GM12878 (cell line): ENCODE data around the gene TIMP4. TPM values are rescaled to one million over a fixed set of nuclear protein-coding genes. Genes with fewer than 3 reads are reported as not detected.

Experiments
- ATAC-seq: fragments of 200-7000 bp; cut with Tn5 transposase; 3 replicates; pipeline ENCODE4 v1.9.1; 2020; ENCODE audit warnings: mild to moderate bottlenecking, moderate library complexity
- BruUV-seq: library from RNA; stranded (reverse); fragments of 400-500 nt; replicated peaks from 2 replicates; lab custom pipeline; 2021; lab: Mats Ljungman, UMichigan
- CTCF ChIA-PET: fragments of 300-600 bp; sonication (Branson Sonifier 250); formaldehyde crosslinking; extraction: SDS; loops from one replicate; lab custom pipeline; 2021; ENCODE audit warnings: inconsistent platforms; lab: Yijun Ruan, JAX
- POLR2A ChIA-PET: fragments of 350-600 bp; formaldehyde crosslinking; extraction: SDS; loops from one replicate; lab custom pipeline; 2021; ENCODE audit warnings: inconsistent platforms; lab: Charles Lee
- RAD21 ChIA-PET: fragments of 300-600 bp; sonication (Branson Sonifier 250); formaldehyde crosslinking; loops from one replicate; lab custom pipeline; 2023; ENCODE audit warnings: antibody characterized with exemption; ENCODE audit not compliant: unreplicated experiment; lab: Charles Lee
- SMC1A ChIA-PET: fragments of 300-600 bp; sonication (Branson Sonifier 250); formaldehyde crosslinking; loops from one replicate; lab custom pipeline; 2023; ENCODE audit not compliant: unreplicated experiment, uncharacterized antibody; lab: Charles Lee
- DNase-seq: peaks from one replicate; pipeline ENCODE4 v3.0.0-alpha.2; 2011; ENCODE audit warnings: low read depth, low spot score
- FAIRE-seq: peaks from 3 replicates; lab custom pipeline; 2011; peaks lifted over from hg19 to GRCh38; lab: Jason Lieb, UNC
- H2AFZ ChIP-seq: 2 replicates; pipeline ENCODE4 v1.6.0; 2011; ENCODE audit warnings: low read depth, low read length, control low read depth; ENCODE audit not compliant: control insufficient read depth
- H3K27ac ChIP-seq: 2 replicates; pipeline ENCODE4 v1.5.1; 2011; ENCODE audit warnings: control low read depth; ENCODE audit not compliant: control insufficient read depth, insufficient read depth
- H3K27me3 ChIP-seq, 2 experiments: replicated peaks in 1 of 2; 2 replicates each; pipeline versions ENCODE4 v1.6.0 to v1.6.1; 2011; ENCODE audit warnings: low read length in 1 of 2; ENCODE audit not compliant: control insufficient read depth in 2 of 2, insufficient read depth in 2 of 2
- H3K36me3 ChIP-seq, 2 experiments: 2 replicates each; pipeline ENCODE4 v1.5.1; 2011; ENCODE audit warnings: low read length in 1 of 2; ENCODE audit not compliant: control insufficient read depth in 2 of 2, insufficient read depth in 2 of 2
- H3K4me1 ChIP-seq: 2 replicates; pipeline ENCODE4 v1.6.1; 2011; ENCODE audit warnings: mild to moderate bottlenecking, low read length, moderate library complexity, mixed read lengths; ENCODE audit not compliant: control insufficient read depth, insufficient read depth
- H3K4me2 ChIP-seq: 2 replicates; pipeline ENCODE4 v1.6.0; 2011; ENCODE audit warnings: control low read depth; ENCODE audit not compliant: control insufficient read depth, insufficient read depth
- H3K4me3 ChIP-seq: fragments of 200-600 bp; sonication (generic); 2 replicates; pipeline ENCODE4 v1.5.1; 2016
- H3K79me2 ChIP-seq: 2 replicates; pipeline ENCODE4 v1.6.0; 2011; ENCODE audit warnings: low read length; ENCODE audit not compliant: control insufficient read depth, insufficient read depth
- H3K9ac ChIP-seq: 2 replicates; pipeline ENCODE4 v1.8.0; 2011; ENCODE audit warnings: low read length, control low read depth, mixed read lengths; ENCODE audit not compliant: control insufficient read depth, insufficient read depth
- H3K9me3 ChIP-seq: replicated peaks from 3 replicates; pipeline ENCODE4 v1.5.1; 2011; ENCODE audit warnings: mild to moderate bottlenecking, low read length; ENCODE audit not compliant: control insufficient read depth, insufficient read depth
- H4K20me1 ChIP-seq: 2 replicates; pipeline ENCODE4 v1.6.0; 2011; ENCODE audit not compliant: control insufficient read depth, insufficient read depth
- ASH2L ChIP-seq: fragments of 300-600, 200-600 bp; sonication (generic); IDR thresholded peaks from 2 replicates; pipeline ENCODE4 v1.6.1; 2017; ENCODE audit warnings: low read depth, mild to moderate bottlenecking, borderline replicate concordance
- CBX5 ChIP-seq: sonication (generic); IDR thresholded peaks from 2 replicates; pipeline ENCODE4 v1.6.1; 2016; ENCODE audit warnings: low read depth, moderate library complexity, mild to moderate bottlenecking, inconsistent platforms
- DPF2 ChIP-seq: fragments of 450-650 bp; IDR thresholded peaks from 2 replicates; pipeline ENCODE4 v1.6.1; 2017; ENCODE audit warnings: mild to moderate bottlenecking
- HCFC1 ChIP-seq: fragments of 150-350 bp; IDR thresholded peaks from 2 replicates; pipeline ENCODE4 v1.6.1; 2014; ENCODE audit warnings: low read length
- HDAC2 ChIP-seq: fragments of 200-600 bp; sonication (generic); IDR thresholded peaks from 2 replicates; pipeline ENCODE4 v1.6.1; 2017
- HDGF ChIP-seq: fragments of 450-650 bp; IDR thresholded peaks from 2 replicates; pipeline ENCODE4 v1.6.1; 2016; ENCODE audit warnings: antibody characterized with exemption
- MXI1 ChIP-seq: fragments of 150-350 bp; IDR thresholded peaks from 2 replicates; pipeline ENCODE4 v1.6.1; 2011; ENCODE audit warnings: low read depth, mild to moderate bottlenecking, inconsistent platforms, low read length, improper control_type of control experiment
- NFXL1 ChIP-seq: fragments of 450-650 bp; IDR thresholded peaks from 2 replicates; pipeline ENCODE4 v1.6.1; 2017; ENCODE audit warnings: antibody characterized with exemption, mild to moderate bottlenecking, borderline replicate concordance
- NRF1 ChIP-seq: conservative IDR thresholded peaks from 2 replicates; pipeline ENCODE4 v1.6.1; 2011; ENCODE audit warnings: mild to moderate bottlenecking, low read depth, low read length, improper control_type of control experiment
- RFX5 ChIP-seq: IDR thresholded peaks from 2 replicates; pipeline ENCODE4 v1.6.1; 2011; ENCODE audit warnings: low read depth, low read length, improper control_type of control experiment
- TARDBP ChIP-seq: IDR thresholded peaks from 2 replicates; pipeline ENCODE4 v1.6.1; 2016; ENCODE audit warnings: borderline replicate concordance
- WGBS: methylation state at CpG from one replicate; pipeline ENCODE4 v1.1.6; 2016; ENCODE audit warnings: low lambda C conversion rate; ENCODE audit not compliant: insufficient replicate concordance, insufficient coverage; ENCODE audit errors: missing lambda C conversion rate; 5-methylcytosine and 5-hydroxymethylcytosine counted together
- in situ Hi-C: fragments of 300-500 bp; cut with MboI; formaldehyde crosslinking; loops from 9 replicates; pipeline ENCODE4 v1.14.3; 2018; ENCODE audit warnings: mixed read lengths
- intact Hi-C: fragments of 100-400 bp; cut with micrococcal nuclease; formaldehyde crosslinking; loops from one replicate; pipeline ENCODE4 v1.14.2; 2022; ENCODE audit not compliant: unreplicated experiment
- polyA plus RNA-seq, 11 experiments: library from polyadenylated mRNA; depleted of rRNA in 4 of 11; unstranded in 6 of 11; stranded (reverse) in 5 of 11; fragments of >200 nt; fragmentation: Nextera tagmentation in 4 of 11; fragmentation: Illumina TruSeq in 1 of 11; extraction: Ambion mirVana in 4 of 11; extraction: Trizol in 1 of 11; gene quantifications; 1 replicate in 1 of 11; 2 replicates in 10 of 11; pipeline versions ENCODE4 v1.2.1 to v1.2.3, GENCODE V29; 2011 to 2016; ENCODE audit warnings: inconsistent platforms in 2 of 11, missing spikeins in 2 of 11, low read depth in 1 of 11
- total RNA-seq, 4 experiments: library from RNA; depleted of rRNA in 3 of 4; stranded (reverse); fragments of >200 nt in 3 of 4; fragmentation: Illumina TruSeq in 1 of 4; extraction: Trizol in 1 of 4; gene quantifications; 2 replicates each; pipeline versions ENCODE4 v1.2.1 to v1.2.3, GENCODE V29; 2013 to 2021
- TF ChIP-seq, protein P1 (sequence below): fragments of 450-650 bp; IDR thresholded peaks from 2 replicates; pipeline ENCODE4 v1.6.1; 2016; ENCODE audit warnings: mild to moderate bottlenecking
- TF ChIP-seq, protein P2 (sequence below): IDR thresholded peaks from 2 replicates; pipeline ENCODE4 v1.6.1; 2011; ENCODE audit warnings: low read depth, low read length, improper control_type of control experiment, borderline replicate concordance
- TF ChIP-seq, protein P3 (sequence below): fragments of 450-650 bp; formaldehyde crosslinking; IDR thresholded peaks from 2 replicates; pipeline ENCODE4 v1.4.0; 2022; ENCODE audit warnings: mild to moderate bottlenecking, moderate library complexity

TIMP4 gene
- total and polyA plus RNA-seq, 10 of the 15 experiments (the other 5 are each of a cell fraction or from before 2014, with no cell fraction given), result 0.07 TPM; not detected in 9

DNA sequence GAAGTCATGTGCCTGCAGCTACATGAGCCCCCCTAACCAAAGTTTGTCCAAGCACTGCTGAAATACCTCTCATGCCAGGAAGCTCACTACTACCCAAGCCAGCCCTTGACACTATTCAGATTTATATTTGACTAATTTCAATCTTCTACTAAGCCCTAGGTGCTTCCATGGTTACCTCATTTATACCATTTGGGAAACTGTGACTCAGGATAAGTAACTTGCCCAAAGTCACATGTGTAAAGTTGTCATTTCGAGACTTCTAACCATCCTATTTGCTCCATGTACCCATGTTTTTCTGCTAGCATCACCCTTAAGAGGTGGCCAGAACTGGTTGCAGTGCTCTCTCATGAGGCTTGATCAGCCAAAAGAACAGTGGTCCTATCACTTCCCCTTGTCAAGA is 20.7 kb upstream of the TIMP4 start (continued):
- TF ChIP-seq, protein P1, sequence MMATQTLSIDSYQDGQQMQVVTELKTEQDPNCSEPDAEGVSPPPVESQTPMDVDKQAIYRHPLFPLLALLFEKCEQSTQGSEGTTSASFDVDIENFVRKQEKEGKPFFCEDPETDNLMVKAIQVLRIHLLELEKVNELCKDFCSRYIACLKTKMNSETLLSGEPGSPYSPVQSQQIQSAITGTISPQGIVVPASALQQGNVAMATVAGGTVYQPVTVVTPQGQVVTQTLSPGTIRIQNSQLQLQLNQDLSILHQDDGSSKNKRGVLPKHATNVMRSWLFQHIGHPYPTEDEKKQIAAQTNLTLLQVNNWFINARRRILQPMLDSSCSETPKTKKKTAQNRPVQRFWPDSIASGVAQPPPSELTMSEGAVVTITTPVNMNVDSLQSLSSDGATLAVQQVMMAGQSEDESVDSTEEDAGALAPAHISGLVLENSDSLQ, result no peak
- TF ChIP-seq MXI1 (no peak), DPF2 (no peak), CBX5 (no peak), TARDBP (no peak), HDAC2 (no peak)
- TF ChIP-seq, protein P2, sequence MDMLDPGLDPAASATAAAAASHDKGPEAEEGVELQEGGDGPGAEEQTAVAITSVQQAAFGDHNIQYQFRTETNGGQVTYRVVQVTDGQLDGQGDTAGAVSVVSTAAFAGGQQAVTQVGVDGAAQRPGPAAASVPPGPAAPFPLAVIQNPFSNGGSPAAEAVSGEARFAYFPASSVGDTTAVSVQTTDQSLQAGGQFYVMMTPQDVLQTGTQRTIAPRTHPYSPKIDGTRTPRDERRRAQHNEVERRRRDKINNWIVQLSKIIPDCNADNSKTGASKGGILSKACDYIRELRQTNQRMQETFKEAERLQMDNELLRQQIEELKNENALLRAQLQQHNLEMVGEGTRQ, result no peak
- TF ChIP-seq, all 136 proteins: peak for 0

DNA sequence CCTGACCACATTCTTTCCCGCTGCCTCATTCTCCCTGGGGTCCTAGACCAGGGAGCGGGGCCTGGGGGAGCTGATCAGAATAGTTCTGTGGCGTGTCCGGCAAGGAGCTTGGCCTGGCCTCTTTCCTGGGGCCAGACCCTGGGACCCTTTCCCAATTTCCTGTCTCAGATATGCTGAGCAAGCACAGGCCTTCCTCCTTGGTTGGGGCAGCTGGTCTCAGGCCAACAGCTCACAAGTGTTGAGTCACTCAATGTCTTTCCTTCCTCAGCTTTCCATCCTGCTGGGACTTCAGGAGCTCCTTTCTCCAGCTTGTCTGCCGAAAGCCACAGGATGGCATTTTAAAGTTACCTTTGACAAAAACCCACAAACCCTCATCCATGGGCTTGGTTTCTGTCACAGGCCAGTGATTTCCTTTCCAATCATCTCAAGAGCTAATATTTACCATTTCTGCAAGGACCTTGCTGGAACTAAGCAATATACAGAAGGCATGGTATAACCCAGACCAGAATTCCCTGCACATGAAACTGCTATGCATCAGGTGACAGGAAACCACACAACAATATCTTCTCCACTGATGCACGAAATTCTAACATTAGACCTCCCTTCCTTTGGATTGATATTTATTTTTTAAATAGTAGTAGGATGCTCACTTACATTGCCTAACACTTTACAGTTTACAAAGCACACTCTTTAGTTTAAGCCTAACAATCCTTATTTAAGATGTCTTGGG is 19.5 kb upstream of the TIMP4 start:
- DNase-seq, result no peak
- TF ChIP-seq NFXL1 (no peak), HDGF (no peak), NRF1 (no peak), ASH2L (no peak), HCFC1 (no peak), RFX5 (no peak)
- TF ChIP-seq, protein P3, sequence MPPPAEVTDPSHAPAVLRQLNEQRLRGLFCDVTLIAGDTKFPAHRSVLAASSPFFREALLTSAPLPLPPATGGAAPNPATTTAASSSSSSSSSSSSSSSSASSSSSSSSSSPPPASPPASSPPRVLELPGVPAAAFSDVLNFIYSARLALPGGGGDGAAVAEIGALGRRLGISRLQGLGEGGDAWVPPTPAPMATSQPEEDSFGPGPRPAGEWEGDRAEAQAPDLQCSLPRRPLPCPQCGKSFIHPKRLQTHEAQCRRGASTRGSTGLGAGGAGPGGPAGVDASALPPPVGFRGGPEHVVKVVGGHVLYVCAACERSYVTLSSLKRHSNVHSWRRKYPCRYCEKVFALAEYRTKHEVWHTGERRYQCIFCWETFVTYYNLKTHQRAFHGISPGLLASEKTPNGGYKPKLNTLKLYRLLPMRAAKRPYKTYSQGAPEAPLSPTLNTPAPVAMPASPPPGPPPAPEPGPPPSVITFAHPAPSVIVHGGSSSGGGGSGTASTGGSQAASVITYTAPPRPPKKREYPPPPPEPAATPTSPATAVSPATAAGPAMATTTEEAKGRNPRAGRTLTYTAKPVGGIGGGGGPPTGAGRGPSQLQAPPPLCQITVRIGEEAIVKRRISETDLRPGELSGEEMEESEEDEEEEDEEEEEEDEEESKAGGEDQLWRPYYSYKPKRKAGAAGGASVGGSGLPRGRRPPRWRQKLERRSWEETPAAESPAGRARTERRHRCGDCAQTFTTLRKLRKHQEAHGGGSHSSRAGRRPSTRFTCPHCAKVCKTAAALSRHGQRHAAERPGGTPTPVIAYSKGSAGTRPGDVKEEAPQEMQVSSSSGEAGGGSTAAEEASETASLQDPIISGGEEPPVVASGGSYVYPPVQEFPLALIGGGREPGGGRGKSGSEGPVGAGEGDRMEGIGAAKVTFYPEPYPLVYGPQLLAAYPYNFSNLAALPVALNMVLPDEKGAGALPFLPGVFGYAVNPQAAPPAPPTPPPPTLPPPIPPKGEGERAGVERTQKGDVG (CRISPR knock-in tag), result no peak

More for the DNA sequence above, 19.5 kb upstream of the TIMP4 start:
- ChIA-PET POLR2A (interaction anchor here (0.6 kb wide), 1 partner anchor 62 kb away, joined by 3 read pairs; no protein-coding TSS in a partner anchor), CTCF (interaction anchor here (0.6 to 9.0 kb wide), 13 partner anchors 8 to 375 kb away, joined by 3 to 243 read pairs (median 7); no protein-coding TSS in a partner anchor), SMC1A (interaction anchor here (0.6 to 11.5 kb wide), 10 partner anchors 9 to 670 kb away, joined by 3 to 96 read pairs (median 10); partner anchors contain the start of gene TSEN2), RAD21 (interaction anchor here (0.6 to 7.3 kb wide), 5 partner anchors 7 to 301 kb away, joined by 3 to 93 read pairs (median 16); no protein-coding TSS in a partner anchor)
- Histone ChIP-seq H3K27me3 (no peaks in the 10 kb centered on the region), H3K27ac (no peak overlapping the region), H3K4me3 (no peak overlapping the region), H3K36me3 (no peaks in the 10 kb centered on the region), H3K9me3 (no peaks in the 10 kb centered on the region; the same call in 2 of the 3 replicates), H3K79me2 (no peaks in the 10 kb centered on the region), H4K20me1 (no peaks in the 10 kb centered on the region), H3K4me2 (no peak overlapping the region), H3K9ac (no peak overlapping the region), H2AFZ (no peak overlapping the region), H3K4me1 (no peaks in the 10 kb centered on the region; the same call in 1 of the 2 replicates)
- WGBS, result 64% methylated on average over 6 of the region's 6 CpGs
- intact Hi-C loops (no loop called here), in situ Hi-C loops (loop anchor here (5.0 kb wide), 1 partner anchor 41 kb away; no protein-coding TSS in a partner anchor)
- no peak for ATAC-seq
- FAIRE-seq, result no peak
- no TSS peak for BruUV-seq
